MM.1S (cell line): Measurements from ENCODE around the gene IBTK.

Experiments
- DNase-seq: peaks from one replicate; pipeline ENCODE4 v3.0.0-alpha.2; 2015
- H2AFZ ChIP-seq: fragments of 300-600 bp; sonication (generic); 2 replicates; pipeline ENCODE4 v1.6.0; 2016; ENCODE audit warnings: antibody characterized with exemption, low read length
- H3F3A ChIP-seq: fragments of 300-600 bp; sonication (generic); 2 replicates; pipeline ENCODE4 v1.6.1; 2016; ENCODE audit warnings: mild to moderate bottlenecking, antibody characterized with exemption, low read length, moderate library complexity, mixed read lengths; ENCODE audit not compliant: insufficient read depth
- H3K27ac ChIP-seq: fragments of 300-600 bp; sonication (generic); 2 replicates; pipeline ENCODE4 v1.5.1; 2016; ENCODE audit warnings: mild to moderate bottlenecking, low read length
- H3K27me3 ChIP-seq: fragments of 300-600 bp; sonication (generic); replicated peaks from 2 replicates; pipeline ENCODE4 v1.6.0; 2016; ENCODE audit warnings: low read length; ENCODE audit not compliant: insufficient read depth
- H3K36me3 ChIP-seq: fragments of 300-600 bp; sonication (generic); replicated peaks from 2 replicates; pipeline ENCODE4 v1.6.1; 2016; ENCODE audit warnings: mild to moderate bottlenecking, low read length, mixed read lengths; ENCODE audit not compliant: insufficient read depth
- H3K4me1 ChIP-seq: fragments of 300-600 bp; sonication (generic); 2 replicates; pipeline ENCODE4 v1.6.1; 2016; ENCODE audit warnings: low read length, mixed read lengths
- H3K4me2 ChIP-seq: fragments of 300-600 bp; sonication (generic); 2 replicates; pipeline ENCODE4 v1.6.0; 2016; ENCODE audit warnings: low read depth, low read length
- H3K4me3 ChIP-seq: fragments of 300-600 bp; sonication (generic); 2 replicates; pipeline ENCODE4 v1.5.1; 2016; ENCODE audit warnings: low read length, mixed read lengths
- H3K79me2 ChIP-seq: fragments of 300-600 bp; sonication (generic); 2 replicates; pipeline ENCODE4 v1.6.1; 2016; ENCODE audit warnings: mixed run types, low read length, mixed read lengths
- H3K9ac ChIP-seq: fragments of 300-600 bp; sonication (generic); 2 replicates; pipeline ENCODE4 v1.6.1; 2016; ENCODE audit warnings: low read length, mixed read lengths
- H3K9me2 ChIP-seq: fragments of 300-600 bp; sonication (generic); replicated peaks from 2 replicates; pipeline ENCODE4 v1.6.1; 2016; ENCODE audit warnings: mild to moderate bottlenecking, low read length, mixed read lengths; ENCODE audit not compliant: insufficient read depth
- H3K9me3 ChIP-seq: fragments of 300-600 bp; sonication (generic); replicated peaks from 2 replicates; pipeline ENCODE4 v1.6.1; 2016; ENCODE audit warnings: mild to moderate bottlenecking, low read length, mixed read lengths; ENCODE audit not compliant: insufficient read depth
- H4K20me1 ChIP-seq: fragments of 300-600 bp; sonication (generic); 2 replicates; pipeline ENCODE4 v1.6.1; 2016; ENCODE audit warnings: mild to moderate bottlenecking, low read length, moderate library complexity, mixed read lengths; ENCODE audit not compliant: insufficient read depth
- CTCF ChIP-seq: fragments of 300-600 bp; sonication (generic); IDR thresholded peaks from 2 replicates; pipeline ENCODE4 v1.5.1; 2016; ENCODE audit warnings: antibody characterized with exemption, low read length, mixed read lengths
- EZH2 ChIP-seq: fragments of 300-600 bp; sonication (generic); optimal IDR thresholded peaks from 2 replicates; pipeline ENCODE3; 2017; ENCODE audit warnings: low read depth, mild to moderate bottlenecking, antibody characterized with exemption, low read length, mixed read lengths
- EZH2phosphoT487 ChIP-seq: fragments of 300-600 bp; sonication (generic); IDR thresholded peaks from 2 replicates; pipeline ENCODE4 v1.6.1; 2018; ENCODE audit warnings: antibody characterized with exemption, low read length

The IBTK gene

GRCh38 chr6:82176616-82177015, 70.9 kb downstream of the IBTK start:
- H3K79me2 ChIP-seq: no peaks in the 10 kb centered on the region
- H3K9me3 ChIP-seq: no peaks in the 10 kb centered on the region
- H2AFZ ChIP-seq: no peak overlapping the region
- H3K27ac ChIP-seq: no peak overlapping the region
- no peak overlapping the region for H3K4me3 ChIP-seq
- no peaks in the 10 kb centered on the region for H3F3A ChIP-seq
- TF ChIP-seq EZH2phosphoT487 (no peak), CTCF (no peak), EZH2 (no peak)
- H3K9me2 ChIP-seq: no peaks in the 10 kb centered on the region
- H3K4me2 ChIP-seq: no peak overlapping the region
- peaks cover 2% of the 10 kb centered on the region; the same call in 1 of the 2 replicates for H3K36me3 ChIP-seq
- H3K9ac ChIP-seq: no peak overlapping the region
- H3K4me1 ChIP-seq: no peaks in the 10 kb centered on the region
- H4K20me1 ChIP-seq: no peaks in the 10 kb centered on the region; the same call in 1 of the 2 replicates
- DNase-seq: no peak
- no peaks in the 10 kb centered on the region for H3K27me3 ChIP-seq

- Histone ChIP-seq H3K27me3 (no peaks in the 10 kb centered on the region), H3K27ac (no peak overlapping the region), H3K4me3 (no peak overlapping the region), H3K79me2 (no peaks in the 10 kb centered on the region), H3K9me2 (no peaks in the 10 kb centered on the region), H3K36me3 (peaks cover 3% of the 10 kb centered on the region), H3K4me2 (no peak overlapping the region), H4K20me1 (no peaks in the 10 kb centered on the region), H2AFZ (no peak overlapping the region), H3K9ac (no peak overlapping the region), H3F3A (no peaks in the 10 kb centered on the region), H3K9me3 (no peaks in the 10 kb centered on the region), H3K4me1 (no peaks in the 10 kb centered on the region)
- TF ChIP-seq EZH2phosphoT487: no peak
- no peak for TF ChIP-seq EZH2
- no peak for TF ChIP-seq CTCF
- DNase-seq: no peak
These were observed 75.0 kb downstream of the IBTK start for GRCh38 chr6:82172594-82172993.

GRCh38 chr6:82169138-82169876, 78.2 kb downstream of the IBTK start:
- Histone ChIP-seq H3K4me2 (no peak overlapping the region), H3K9ac (no peak overlapping the region), H3K27me3 (no peaks in the 10 kb centered on the region), H3K4me1 (no peaks in the 10 kb centered on the region), H3K9me2 (no peaks in the 10 kb centered on the region), H3K4me3 (no peak overlapping the region), H3K27ac (no peak overlapping the region), H3F3A (no peaks in the 10 kb centered on the region), H3K9me3 (no peaks in the 10 kb centered on the region), H2AFZ (no peak overlapping the region), H4K20me1 (no peaks in the 10 kb centered on the region), H3K36me3 (peaks cover 3% of the 10 kb centered on the region), H3K79me2 (no peaks in the 10 kb centered on the region)
- TF ChIP-seq EZH2 (no peak), CTCF (no peak), EZH2phosphoT487 (no peak)
- DNase-seq: no peak
